ENCODE results near the gene POLG. TPM values are rescaled to one million over a fixed set of nuclear protein-coding genes. Genes with fewer than 3 reads are reported as not detected.

The POLG gene
- total RNA-seq (2014; rRNA removed; shearing (Covaris generic)) (78.3 and 80.2 TPM in 2 replicates), total RNA-seq (2022) (91.6 and 93.7 TPM in 2 replicates), Bru-seq, nascent RNA (percentile 85 among the genes with signal in this experiment), BruChase-seq, experiment 1, labeled RNA remaining after a 6-hour chase (percentile 88 among the genes with signal in this experiment), BruChase-seq, experiment 2, labeled RNA remaining after a 2-hour chase (percentile 86 among the genes with signal in this experiment)
- long read RNA-seq, full-length matches to known transcripts, result 60 of 151 reads
- long read RNA-seq, partial matches to known transcripts, result 34 of 151 reads
- long read RNA-seq, other reads (novel, unspliced or antisense), result 57 of 151 reads

- Histone ChIP-seq H3K9me2 (ENCODE audit: insufficient read depth, low read length) (no peaks in the 10 kb centered on the region), H4K20me1 (ENCODE audit: insufficient read depth, low read length) (peaks cover 21% of the 10 kb centered on the region; the same call in 1 of the 2 replicates), H2AFZ (ENCODE audit: low read length) (peak within 1 kb of the TSS; percentile 91), H3K9me3 (ENCODE audit: low read length) (no peaks in the 10 kb centered on the region), H3K36me3 (ENCODE audit: insufficient read depth, low read length) (peaks cover 38% of the 10 kb centered on the region), H3K4me3 (ENCODE audit: low read depth, low read length, poor library complexity, severe bottlenecking) (peak within 1 kb of the TSS; percentile 94), H3K79me2 (ENCODE audit: insufficient read depth, low read depth, low read length) (peaks cover 43% of the 10 kb centered on the region), H3K4me2 (ENCODE audit: low read length) (peak within 1 kb of the TSS; percentile 85), H3K4me1 (ENCODE audit: insufficient read depth, low read length, poor library complexity, severe bottlenecking) (peaks cover 39% of the 10 kb centered on the region), H3K27ac (ENCODE audit: low read depth, low read length, poor library complexity, severe bottlenecking) (peak within 1 kb of the TSS; percentile 72)
- ChIA-PET POLR2A (interaction anchor here (0.6 to 1.3 kb wide), 4 partner anchors 59 to 591 kb away, joined by 3 to 4 read pairs (median 3); no protein-coding TSS in a partner anchor), CTCF (ENCODE audit: unreplicated experiment) (interaction anchor here (0.6 kb wide), 2 partner anchors 247 to 455 kb away, joined by 3 read pairs; partner anchors contain the start of gene ABHD2)
- BruUV-seq (replicated peaks), result no TSS peak
- DNase-seq (ENCODE audit: low spot score), result peak; percentile 99
- intact Hi-C loops (cut with micrococcal nuclease; ENCODE audit: unreplicated experiment), result loop anchor here (1.0 to 2.0 kb wide), 2 partner anchors 90 to 242 kb away; no protein-coding TSS in a partner anchor
- TF ChIP-seq CTCF (conservative IDR thresholded peaks at IDR 0.05; ENCODE audit: low read length) (no peak), EZH2phosphoT487 (IDR thresholded peaks at IDR 0.05; ENCODE audit: borderline replicate concordance, low read depth, low read length) (no peak)
Measured at GRCh38 chr15:89334510-89335297, at the start of gene POLG. Gene POLG (minus strand): TSS chr15:89334824. CDS start chr15:89333754, 1,070 bp downstream.

GRCh38 chr15:89384176-89384604, 49.6 kb upstream of the POLG start:
- Histone ChIP-seq H3K4me3 (ENCODE audit: low read depth, low read length, poor library complexity, severe bottlenecking) (no peak overlapping the region), H3K36me3 (ENCODE audit: insufficient read depth, low read length) (no peaks in the 10 kb centered on the region), H3K79me2 (ENCODE audit: insufficient read depth, low read depth, low read length) (no peaks in the 10 kb centered on the region), H2AFZ (ENCODE audit: low read length) (no peak overlapping the region), H4K20me1 (ENCODE audit: insufficient read depth, low read length) (no peaks in the 10 kb centered on the region), H3K27ac (ENCODE audit: low read depth, low read length, poor library complexity, severe bottlenecking) (no peak overlapping the region), H3K4me2 (ENCODE audit: low read length) (no peak overlapping the region), H3K4me1 (ENCODE audit: insufficient read depth, low read length, poor library complexity, severe bottlenecking) (no peaks in the 10 kb centered on the region), H3K9me2 (ENCODE audit: insufficient read depth, low read length) (no peaks in the 10 kb centered on the region), H3K9me3 (ENCODE audit: low read length) (no peaks in the 10 kb centered on the region)
- DNase-seq (ENCODE audit: low spot score), result no peak
- POLR2A ChIA-PET, result no interaction called here
- CTCF ChIA-PET (ENCODE audit: unreplicated experiment), result no interaction called here
- intact Hi-C loops (cut with micrococcal nuclease; ENCODE audit: unreplicated experiment), result no loop called here
- no peak for TF ChIP-seq CTCF (conservative IDR thresholded peaks at IDR 0.05; ENCODE audit: low read length)
- no peak for TF ChIP-seq EZH2phosphoT487 (IDR thresholded peaks at IDR 0.05; ENCODE audit: borderline replicate concordance, low read depth, low read length)
- no TSS peak for BruUV-seq (replicated peaks)

Measured in OCI-LY7 (cell line).